HG03520 (cell line): ENCODE results near the gene PIAS2.
"Not testable (repeated sequence)": the region's sequence is repeated elsewhere in the genome, so short reads cannot be mapped to it uniquely, and the experiment has no call there.

ENCODE experiments used
- ATAC-seq: cut with Tn5 transposase; IDR thresholded peaks from one replicate; pipeline ENCODE4 v1.9.1; 2021; ENCODE audit warnings: mild to moderate bottlenecking, moderate library complexity; ENCODE audit not compliant: unreplicated experiment

The PIAS2 gene

GRCh38 chr18:46833899-46834298 is 83.4 kb downstream of the PIAS2 start:
- ATAC-seq = no peak

GRCh38 chr18:46832849-46833248 is 84.5 kb downstream of the PIAS2 start:
- ATAC-seq = no peak

- not testable (repeated sequence) for ATAC-seq
Measured at GRCh38 chr18:46832422-46832821, 84.9 kb downstream of the PIAS2 start.

GRCh38 chr18:46831434-46831833 is 85.9 kb downstream of the PIAS2 start:
- ATAC-seq = no peak

GRCh38 chr18:46830633-46831032 is 86.7 kb downstream of the PIAS2 start:
- no peak for ATAC-seq

- ATAC-seq = no peak
Measured at GRCh38 chr18:46829947-46830346, 87.4 kb downstream of the PIAS2 start.

- ATAC-seq = no peak
Measured at GRCh38 chr18:46829531-46829930, 87.8 kb downstream of the PIAS2 start.

GRCh38 chr18:46821856-46822711 is 95.2 kb downstream of the PIAS2 start:
- ATAC-seq = no peak

- ATAC-seq = no peak
Measured at GRCh38 chr18:46820863-46821262, 96.4 kb downstream of the PIAS2 start.

GRCh38 chr18:46815661-46816060 is 101.6 kb downstream of the PIAS2 start:
- no peak for ATAC-seq

GRCh38 chr18:46814399-46814798 is 102.9 kb downstream of the PIAS2 start:
- ATAC-seq = no peak

GRCh38 chr18:46812311-46812710 is 105.0 kb downstream of the PIAS2 start:
- ATAC-seq = no peak

GRCh38 chr18:46810481-46811000 is 106.8 kb downstream of the PIAS2 start:
- no peak for ATAC-seq

- ATAC-seq = no peak
Measured at GRCh38 chr18:46809145-46809544, 108.2 kb downstream of the PIAS2 start.

- not testable (repeated sequence) for ATAC-seq
Measured at GRCh38 chr18:46795945-46796344, 121.4 kb downstream of the PIAS2 start.

GRCh38 chr18:46794607-46795006 is 122.7 kb downstream of the PIAS2 start:
- ATAC-seq = no peak

GRCh38 chr18:46793565-46793964 is 123.7 kb downstream of the PIAS2 start:
- no peak for ATAC-seq

- no peak for ATAC-seq
Measured at GRCh38 chr18:46789088-46789487, 128.2 kb downstream of the PIAS2 start.

- no peak for ATAC-seq
Measured at GRCh38 chr18:46787674-46788073, 129.6 kb downstream of the PIAS2 start.

- no peak for ATAC-seq
Measured at GRCh38 chr18:46772357-46772756, 144.9 kb downstream of the PIAS2 start.

GRCh38 chr18:46771141-46771540 is 146.2 kb downstream of the PIAS2 start:
- ATAC-seq = no peak

- no peak for ATAC-seq
Measured at GRCh38 chr18:46770708-46771107, 146.6 kb downstream of the PIAS2 start.
